ENCODE measurements around the gene NAA38. TPM values are rescaled to one million over a fixed set of nuclear protein-coding genes. Genes with fewer than 3 reads are reported as not detected.
A peak's percentile ranks its signal among the peaks of the same experiment; 100 is the strongest.

The NAA38 gene
- total RNA-seq, 5 donors from 2014 or later (not counting 1 experiment from before 2014, with no cell fraction given), result 15.8 to 40.6 (median 33.6) TPM

DNA sequence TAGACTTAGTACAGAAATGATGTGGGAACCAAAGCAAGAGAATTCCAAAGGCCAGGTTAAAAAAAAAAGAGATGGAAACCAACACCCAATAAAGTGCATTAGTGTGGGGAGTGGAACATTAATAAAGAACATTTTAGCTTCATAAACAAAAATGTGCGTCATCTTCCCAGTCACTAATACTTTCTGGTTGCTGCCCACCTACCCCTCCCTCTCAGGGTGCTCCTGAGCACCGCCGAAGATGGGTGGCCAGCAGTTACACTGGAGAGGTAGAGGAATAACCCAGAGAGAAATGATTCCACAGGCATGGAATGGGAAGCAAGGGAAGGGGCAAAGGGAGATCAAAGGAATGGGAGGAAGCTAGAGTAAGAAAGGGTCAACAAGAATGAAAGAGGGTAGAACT lies 25.3 kb upstream of the NAA38 start:
- Histone ChIP-seq H3K27ac (ENCODE audit: low read length) (peak overlapping the region; percentile 59), H3K36me3 (ENCODE audit: control insufficient read depth in 2 of 2, extremely low read depth in 1 of 2, insufficient read depth in 1 of 2, low read length in 1 of 2) (peaks cover 0 to 18% of the 10 kb centered on the region in 2 donors), H3K9me3 (no peaks in the 10 kb centered on the region), H3K4me1 (ENCODE audit: control insufficient read depth in 1 of 2, extremely low read depth in 1 of 2, insufficient read depth in 2 of 2, low read length in 2 of 2) (peaks cover 40 to 47% of the 10 kb centered on the region in 2 experiments), H3K4me3 (ENCODE audit: control insufficient read depth in 1 of 2, extremely low read depth in 1 of 2, low read length in 1 of 2) (no peak overlapping the region), H3K27me3 (replicated peaks in 1 of 2; ENCODE audit: control insufficient read depth in 2 of 2, extremely low read depth in 1 of 2, insufficient read depth in 2 of 2, low read length in 1 of 2) (no peaks in the 10 kb centered on the region)
- DNase-seq, result peak in 1 of 35 experiments; percentile 10
- no peaks in the 10 kb centered on the region for H3K27me3 Mint-ChIP-seq
- peaks cover 0 to 4% (median 4%) of the 10 kb centered on the region in 3 donors for H3K4me1 Mint-ChIP-seq
- ATAC-seq (replicated peaks in 1 of 4), result no peak
- no peak overlapping the region for H3K4me3 Mint-ChIP-seq
- no peaks in the 10 kb centered on the region for H3K9me3 Mint-ChIP-seq
- ChIA-PET CTCF (interaction anchor here in 1 of 2 donors (0.6 to 0.9 kb wide), 3 partner anchors 68 to 274 kb away, joined by 3 to 5 read pairs (median 3); no protein-coding TSS in a partner anchor), POLR2A (no interaction called here)
- no CpG with 5 or more reads among the region's 3 CpGs for WGBS (ENCODE audit: insufficient coverage)
- no peaks in the 10 kb centered on the region for H3K36me3 Mint-ChIP-seq
- H3K27ac Mint-ChIP-seq, result no peak overlapping the region

DNA sequence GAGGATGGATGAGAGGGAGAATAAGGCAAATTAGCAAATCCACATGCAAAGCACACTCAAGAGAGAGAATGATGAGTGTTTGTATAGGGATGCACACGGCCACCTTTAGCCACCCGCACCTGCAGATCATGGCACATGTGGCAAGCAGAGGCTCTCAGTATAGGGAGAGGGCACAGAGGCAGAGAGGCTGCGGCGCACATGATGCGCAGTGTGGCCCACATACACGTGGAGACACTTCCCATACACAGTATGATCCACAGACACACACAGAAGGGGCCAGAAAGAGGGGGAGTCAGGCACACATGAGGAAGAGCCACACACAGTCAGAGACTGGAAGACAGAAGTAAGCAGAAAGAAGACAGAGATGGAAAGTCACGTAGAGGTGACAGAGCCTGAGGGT lies 24.7 kb upstream of the NAA38 start:
- DNase-seq, result peak in 2 of 35 experiments; percentile 7 to 12
- Histone ChIP-seq H3K27ac (ENCODE audit: low read length) (peak overlapping the region; percentile 5), H3K27me3 (replicated peaks in 1 of 2; ENCODE audit: control insufficient read depth in 2 of 2, extremely low read depth in 1 of 2, insufficient read depth in 2 of 2, low read length in 1 of 2) (no peaks in the 10 kb centered on the region), H3K4me1 (ENCODE audit: control insufficient read depth in 1 of 2, extremely low read depth in 1 of 2, insufficient read depth in 2 of 2, low read length in 2 of 2) (peaks cover 40 to 44% of the 10 kb centered on the region in 2 experiments), H3K4me3 (ENCODE audit: control insufficient read depth in 1 of 2, extremely low read depth in 1 of 2, low read length in 1 of 2) (no peak overlapping the region), H3K36me3 (ENCODE audit: control insufficient read depth in 2 of 2, extremely low read depth in 1 of 2, insufficient read depth in 1 of 2, low read length in 1 of 2) (peaks cover 0 to 18% of the 10 kb centered on the region in 2 donors), H3K9me3 (no peaks in the 10 kb centered on the region)
- WGBS (ENCODE audit: insufficient coverage), result no CpG with 5 or more reads among the region's 7 CpGs
- ChIA-PET POLR2A (no interaction called here), CTCF (interaction anchor here in 1 of 2 donors (0.6 kb wide), 1 partner anchor 68 kb away, joined by 5 read pairs; no protein-coding TSS in a partner anchor)
- Mint-ChIP-seq H3K9me3 (no peaks in the 10 kb centered on the region), H3K36me3 (no peaks in the 10 kb centered on the region), H3K4me3 (no peak overlapping the region), H3K27me3 (no peaks in the 10 kb centered on the region), H3K27ac (no peak overlapping the region), H3K4me1 (peaks cover 0 to 6% (median 4%) of the 10 kb centered on the region in 3 donors)
- no peak for ATAC-seq (replicated peaks in 1 of 4)

DNA sequence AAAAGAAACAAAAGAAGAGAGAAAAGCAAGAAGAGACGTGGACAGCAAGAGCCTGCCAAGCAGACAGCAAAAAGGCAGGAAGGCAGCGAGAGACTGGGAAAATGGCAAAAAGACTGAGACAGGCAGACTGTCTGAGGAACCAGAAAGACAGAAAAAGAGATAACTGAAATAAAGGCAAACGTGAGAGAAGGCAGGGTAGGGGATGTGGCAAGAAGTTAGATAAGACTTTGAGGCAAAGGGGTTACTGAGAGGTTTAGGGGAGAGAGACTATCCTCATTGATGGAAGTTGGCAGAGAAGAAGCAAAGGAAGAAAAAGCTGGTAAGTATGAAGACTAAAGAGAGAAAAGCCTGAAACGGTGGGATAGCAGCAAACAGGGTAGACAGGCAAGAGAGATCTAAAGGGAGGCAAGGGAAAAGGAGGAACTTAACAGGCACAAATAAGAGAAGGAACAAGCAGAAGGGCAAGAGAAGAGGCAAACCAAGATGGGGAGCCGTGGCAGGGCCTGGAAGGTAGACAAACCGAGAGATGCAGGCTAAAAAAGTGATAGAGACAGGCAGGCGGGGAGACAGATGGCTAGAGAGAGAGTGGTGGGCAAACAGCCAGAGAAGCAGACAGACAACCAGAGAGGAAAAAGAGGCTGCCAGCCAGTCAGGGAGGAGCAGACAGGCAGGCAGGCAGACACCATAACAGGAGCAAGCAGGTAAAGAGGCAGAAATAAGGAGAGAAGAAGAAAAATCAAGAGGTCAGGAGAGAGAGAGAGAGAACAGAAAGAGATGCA lies 24.1 kb upstream of the NAA38 start:
- 61% methylated on average over 7 of the region's 7 CpGs for WGBS (ENCODE audit: insufficient coverage)
- peak in 1 of 35 experiments; percentile 3 for DNase-seq
- ChIA-PET POLR2A (no interaction called here), CTCF (no interaction called here)
- H3K9me3 ChIP-seq, result no peaks in the 10 kb centered on the region
- peak overlapping the region; percentile 5 for H3K27ac ChIP-seq (ENCODE audit: low read length)
- no peaks in the 10 kb centered on the region for H3K9me3 Mint-ChIP-seq
- no peaks in the 10 kb centered on the region for H3K27me3 Mint-ChIP-seq
- H3K4me1 Mint-ChIP-seq, result peaks cover 2 to 6% (median 5%) of the 10 kb centered on the region in 3 donors
- H3K4me3 ChIP-seq (ENCODE audit: control insufficient read depth in 1 of 2, extremely low read depth in 1 of 2, low read length in 1 of 2), result no peak overlapping the region
- no peak overlapping the region for H3K4me3 Mint-ChIP-seq
- H3K27me3 ChIP-seq (replicated peaks in 1 of 2; ENCODE audit: control insufficient read depth in 2 of 2, extremely low read depth in 1 of 2, insufficient read depth in 2 of 2, low read length in 1 of 2), result no peaks in the 10 kb centered on the region
- peaks cover 0 to 18% of the 10 kb centered on the region in 2 donors for H3K36me3 ChIP-seq (ENCODE audit: control insufficient read depth in 2 of 2, extremely low read depth in 1 of 2, insufficient read depth in 1 of 2, low read length in 1 of 2)
- H3K36me3 Mint-ChIP-seq, result no peaks in the 10 kb centered on the region
- no peak for ATAC-seq (replicated peaks in 1 of 4)
- H3K4me1 ChIP-seq (ENCODE audit: control insufficient read depth in 1 of 2, extremely low read depth in 1 of 2, insufficient read depth in 2 of 2, low read length in 2 of 2), result peaks cover 38 to 40% of the 10 kb centered on the region in 2 experiments
- H3K27ac Mint-ChIP-seq, result no peak overlapping the region

DNA sequence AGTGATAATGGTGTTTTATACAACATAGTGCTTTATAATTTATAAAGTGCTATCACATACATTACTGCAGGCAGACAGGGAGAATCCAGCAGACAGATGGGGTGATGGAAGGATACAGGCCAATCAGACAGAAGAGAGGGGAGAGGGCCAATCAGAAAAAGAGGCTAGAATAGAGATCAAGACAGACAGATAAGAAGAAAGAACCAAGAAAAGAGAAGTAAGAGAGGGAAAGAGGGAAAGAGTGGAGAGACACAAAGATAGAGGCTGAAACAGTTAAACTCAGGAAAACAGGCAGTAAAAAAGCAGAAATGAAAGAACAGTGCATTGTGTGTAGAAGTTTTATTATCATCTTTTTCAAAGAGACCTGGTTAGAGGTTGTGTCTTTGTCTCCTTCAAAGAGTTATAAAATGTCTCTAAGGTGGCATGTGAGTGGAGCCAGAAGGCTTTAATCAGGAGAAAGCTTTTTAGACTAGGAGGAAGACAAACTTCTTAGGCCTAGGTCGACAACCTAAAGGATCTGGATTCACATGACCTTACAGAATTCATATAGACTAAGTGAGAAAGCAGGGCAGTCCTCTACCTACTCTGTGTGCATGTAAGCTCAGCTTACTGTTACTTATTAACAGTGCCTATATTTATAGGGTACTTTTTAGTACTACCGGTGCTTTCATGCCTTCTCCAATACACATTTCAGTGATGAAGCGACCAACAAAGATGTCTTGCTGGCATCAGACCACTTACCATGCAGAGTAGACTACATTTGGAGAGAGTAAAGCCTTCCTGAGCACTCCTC lies 22.9 kb upstream of the NAA38 start:
- WGBS (ENCODE audit: insufficient coverage), result no CpG with 5 or more reads among the region's 3 CpGs
- no peak for DNase-seq
- H3K27me3 Mint-ChIP-seq, result no peaks in the 10 kb centered on the region
- no peaks in the 10 kb centered on the region for H3K9me3 Mint-ChIP-seq
- CTCF ChIA-PET, result no interaction called here
- no peaks in the 10 kb centered on the region for H3K36me3 Mint-ChIP-seq
- no peak overlapping the region for H3K27ac ChIP-seq (ENCODE audit: low read length)
- H3K36me3 ChIP-seq (ENCODE audit: control insufficient read depth in 2 of 2, extremely low read depth in 1 of 2, insufficient read depth in 1 of 2, low read length in 1 of 2), result peaks cover 0 to 18% of the 10 kb centered on the region in 2 donors
- no peak for ATAC-seq (replicated peaks in 1 of 4)
- peaks cover 28 to 40% of the 10 kb centered on the region in 2 experiments for H3K4me1 ChIP-seq (ENCODE audit: control insufficient read depth in 1 of 2, extremely low read depth in 1 of 2, insufficient read depth in 2 of 2, low read length in 2 of 2)
- H3K4me3 Mint-ChIP-seq, result no peak overlapping the region
- POLR2A ChIA-PET, result no interaction called here
- no peaks in the 10 kb centered on the region for H3K9me3 ChIP-seq
- no peaks in the 10 kb centered on the region for H3K27me3 ChIP-seq (replicated peaks in 1 of 2; ENCODE audit: control insufficient read depth in 2 of 2, extremely low read depth in 1 of 2, insufficient read depth in 2 of 2, low read length in 1 of 2)
- H3K4me1 Mint-ChIP-seq, result peaks cover 7 to 11% (median 7%) of the 10 kb centered on the region in 3 donors
- no peak overlapping the region for H3K27ac Mint-ChIP-seq
- H3K4me3 ChIP-seq (ENCODE audit: control insufficient read depth in 1 of 2, extremely low read depth in 1 of 2, low read length in 1 of 2), result no peak overlapping the region

DNA sequence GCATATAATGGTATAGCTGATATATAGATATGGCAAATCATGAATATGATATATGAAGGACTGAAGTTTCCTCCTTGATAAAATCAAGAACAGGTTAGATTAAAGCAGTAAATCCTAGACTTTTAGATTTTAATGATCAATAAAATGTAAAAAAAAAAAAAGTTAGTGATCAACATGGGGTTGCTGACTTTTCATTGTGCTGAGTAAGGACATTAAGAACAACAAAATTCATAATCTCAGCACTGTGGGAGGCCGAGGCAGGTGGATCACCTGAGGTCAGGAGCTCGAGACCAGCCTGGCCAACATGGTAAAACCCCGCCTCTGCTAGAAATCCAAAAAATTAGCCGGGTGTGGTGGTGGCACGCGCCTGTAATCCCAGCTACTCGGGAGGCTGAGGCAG lies 20.9 kb upstream of the NAA38 start:
- H3K27me3 ChIP-seq (replicated peaks in 1 of 2; ENCODE audit: control insufficient read depth in 2 of 2, extremely low read depth in 1 of 2, insufficient read depth in 2 of 2, low read length in 1 of 2), result no peaks in the 10 kb centered on the region
- H3K27ac Mint-ChIP-seq, result no peak overlapping the region
- no peak for ATAC-seq (replicated peaks in 1 of 4)
- H3K36me3 Mint-ChIP-seq, result peaks cover 6% of the 10 kb centered on the region
- H3K9me3 ChIP-seq, result no peaks in the 10 kb centered on the region
- no peaks in the 10 kb centered on the region for H3K9me3 Mint-ChIP-seq
- H3K4me1 ChIP-seq (ENCODE audit: control insufficient read depth in 1 of 2, extremely low read depth in 1 of 2, insufficient read depth in 2 of 2, low read length in 2 of 2), result peaks cover 24 to 35% of the 10 kb centered on the region in 2 experiments
- no peak overlapping the region for H3K4me3 ChIP-seq (ENCODE audit: control insufficient read depth in 1 of 2, extremely low read depth in 1 of 2, low read length in 1 of 2)
- peaks cover 10 to 12% (median 11%) of the 10 kb centered on the region in 3 donors for H3K4me1 Mint-ChIP-seq
- no peak overlapping the region for H3K4me3 Mint-ChIP-seq
- H3K27ac ChIP-seq (ENCODE audit: low read length), result no peak overlapping the region
- POLR2A ChIA-PET, result no interaction called here
- H3K36me3 ChIP-seq (ENCODE audit: control insufficient read depth in 2 of 2, extremely low read depth in 1 of 2, insufficient read depth in 1 of 2, low read length in 1 of 2), result peaks cover 0 to 18% of the 10 kb centered on the region in 2 donors
- WGBS (ENCODE audit: insufficient coverage), result 100% methylated on average over 3 of the region's 7 CpGs
- no peak for DNase-seq
- CTCF ChIA-PET, result interaction anchor here in 1 of 2 donors (0.6 to 1.0 kb wide), 2 partner anchors 10 to 206 kb away, joined by 3 to 5 read pairs; no protein-coding TSS in a partner anchor
- H3K27me3 Mint-ChIP-seq, result no peaks in the 10 kb centered on the region

DNA sequence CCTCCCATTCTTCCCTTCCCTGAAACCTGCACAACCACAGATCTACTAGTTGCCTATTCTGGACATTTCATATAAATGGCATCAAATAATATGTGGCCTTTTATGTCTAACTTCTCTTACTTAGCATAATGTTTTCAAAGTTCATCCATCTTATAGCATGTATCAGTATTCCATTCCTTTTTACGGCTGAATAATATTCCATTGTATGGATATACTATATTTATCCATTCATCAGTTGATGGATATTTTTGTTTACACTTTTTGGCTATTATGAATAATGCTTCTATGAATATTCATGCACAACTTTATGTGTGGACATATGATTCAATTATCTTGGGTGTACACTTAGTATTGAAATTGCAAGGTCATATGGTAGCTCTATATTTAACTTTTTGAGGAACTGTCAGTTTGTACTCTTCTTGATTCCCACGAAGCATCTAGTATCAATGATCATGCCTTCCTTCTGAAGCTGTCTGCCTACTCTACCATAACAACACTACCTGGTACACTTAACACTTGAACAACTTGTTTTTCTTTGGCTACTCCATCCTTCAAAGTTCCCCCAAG lies 18.5 kb upstream of the NAA38 start:
- Mint-ChIP-seq H3K36me3 (peaks cover 13% of the 10 kb centered on the region), H3K4me3 (no peak overlapping the region), H3K9me3 (no peaks in the 10 kb centered on the region), H3K27me3 (no peaks in the 10 kb centered on the region), H3K4me1 (peaks cover 11 to 21% (median 13%) of the 10 kb centered on the region in 3 donors), H3K27ac (peak overlapping the region in 1 of 2 donors; percentile 30)
- 50% methylated on average over 1 of the region's 2 CpGs for WGBS (ENCODE audit: insufficient coverage)
- no peaks in the 10 kb centered on the region for H3K9me3 ChIP-seq
- ChIA-PET POLR2A (no interaction called here), CTCF (interaction anchor here in 1 of 2 donors (0.5 to 0.9 kb wide), 2 partner anchors 22 to 53 kb away, joined by 3 read pairs; no protein-coding TSS in a partner anchor)
- no peaks in the 10 kb centered on the region for H3K27me3 ChIP-seq (replicated peaks in 1 of 2; ENCODE audit: control insufficient read depth in 2 of 2, extremely low read depth in 1 of 2, insufficient read depth in 2 of 2, low read length in 1 of 2)
- H3K4me1 ChIP-seq (ENCODE audit: control insufficient read depth in 1 of 2, extremely low read depth in 1 of 2, insufficient read depth in 2 of 2, low read length in 2 of 2), result peaks cover 4 to 12% of the 10 kb centered on the region in 2 experiments
- no peak overlapping the region for H3K27ac ChIP-seq (ENCODE audit: low read length)
- ATAC-seq (replicated peaks in 1 of 4), result no peak
- no peak for DNase-seq
- no peak overlapping the region for H3K4me3 ChIP-seq (ENCODE audit: control insufficient read depth in 1 of 2, extremely low read depth in 1 of 2, low read length in 1 of 2)
- H3K36me3 ChIP-seq (ENCODE audit: control insufficient read depth in 2 of 2, extremely low read depth in 1 of 2, insufficient read depth in 1 of 2, low read length in 1 of 2), result peaks cover 0 to 14% of the 10 kb centered on the region in 2 donors

Data from T-cell (primary cell).